ENCODE data around the gene EIF4E1B. TPM values are rescaled to one million over a fixed set of nuclear protein-coding genes. Genes with fewer than 3 reads are reported as not detected.

Gene EIF4E1B
- total and polyA plus RNA-seq, 2 experiments from 2014 or later, result 0.17 TPM; not detected in 1

DNA sequence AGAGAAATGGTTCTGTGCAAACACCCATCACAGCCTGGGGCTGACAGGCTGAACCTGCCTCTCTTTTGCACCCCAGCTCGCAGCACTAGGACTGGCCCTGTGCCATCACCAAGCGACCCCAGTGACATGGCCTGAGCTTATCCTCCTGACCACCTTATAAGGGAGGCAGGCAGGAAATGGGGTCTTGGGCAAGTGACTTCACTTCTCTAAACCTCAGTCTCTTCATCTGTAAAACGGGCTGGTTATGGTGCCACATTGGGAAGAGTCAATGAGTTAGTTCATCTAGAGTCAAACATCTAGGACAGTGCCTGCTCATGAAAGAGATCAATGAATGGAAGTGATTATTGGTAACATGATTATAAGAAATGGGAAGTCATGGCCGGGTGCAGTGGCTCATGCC, 6.3 kb upstream of the EIF4E1B start:
- no peaks in the 10 kb centered on the region for H3K79me2 ChIP-seq (replicated peaks; ENCODE audit: insufficient read depth)
- H3F3A ChIP-seq (replicated peaks; ENCODE audit: low read depth), result 0 out of 2 replicates have a peak, but pooled peaks cover 2% of the 10 kb centered on the region
- H2AFZ ChIP-seq, result no peak overlapping the region
- no peaks in the 10 kb centered on the region for H3K36me3 Mint-ChIP-seq (ENCODE audit: low read depth)
- H3K27ac Mint-ChIP-seq, result no peak overlapping the region
- H3K4me3 ChIP-seq, result no peak overlapping the region
- peaks cover 32% of the 10 kb centered on the region for H3K27me3 ChIP-seq (ENCODE audit: insufficient read depth)
- H3K36me3 ChIP-seq (ENCODE audit: insufficient read depth), result no peaks in the 10 kb centered on the region
- TF ChIP-seq ZNF114 (CRISPR knock-in tag; IDR thresholded peaks at IDR 0.05), result no peak
- TF ChIP-seq, protein P1, sequence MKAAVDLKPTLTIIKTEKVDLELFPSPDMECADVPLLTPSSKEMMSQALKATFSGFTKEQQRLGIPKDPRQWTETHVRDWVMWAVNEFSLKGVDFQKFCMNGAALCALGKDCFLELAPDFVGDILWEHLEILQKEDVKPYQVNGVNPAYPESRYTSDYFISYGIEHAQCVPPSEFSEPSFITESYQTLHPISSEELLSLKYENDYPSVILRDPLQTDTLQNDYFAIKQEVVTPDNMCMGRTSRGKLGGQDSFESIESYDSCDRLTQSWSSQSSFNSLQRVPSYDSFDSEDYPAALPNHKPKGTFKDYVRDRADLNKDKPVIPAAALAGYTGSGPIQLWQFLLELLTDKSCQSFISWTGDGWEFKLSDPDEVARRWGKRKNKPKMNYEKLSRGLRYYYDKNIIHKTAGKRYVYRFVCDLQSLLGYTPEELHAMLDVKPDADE (IDR thresholded peaks at IDR 0.05), result no peak
- TF ChIP-seq EZH2 (IDR thresholded peaks at IDR 0.05; ENCODE audit: low read depth, unreplicated experiment), result no peak
- TF ChIP-seq, protein P2, sequence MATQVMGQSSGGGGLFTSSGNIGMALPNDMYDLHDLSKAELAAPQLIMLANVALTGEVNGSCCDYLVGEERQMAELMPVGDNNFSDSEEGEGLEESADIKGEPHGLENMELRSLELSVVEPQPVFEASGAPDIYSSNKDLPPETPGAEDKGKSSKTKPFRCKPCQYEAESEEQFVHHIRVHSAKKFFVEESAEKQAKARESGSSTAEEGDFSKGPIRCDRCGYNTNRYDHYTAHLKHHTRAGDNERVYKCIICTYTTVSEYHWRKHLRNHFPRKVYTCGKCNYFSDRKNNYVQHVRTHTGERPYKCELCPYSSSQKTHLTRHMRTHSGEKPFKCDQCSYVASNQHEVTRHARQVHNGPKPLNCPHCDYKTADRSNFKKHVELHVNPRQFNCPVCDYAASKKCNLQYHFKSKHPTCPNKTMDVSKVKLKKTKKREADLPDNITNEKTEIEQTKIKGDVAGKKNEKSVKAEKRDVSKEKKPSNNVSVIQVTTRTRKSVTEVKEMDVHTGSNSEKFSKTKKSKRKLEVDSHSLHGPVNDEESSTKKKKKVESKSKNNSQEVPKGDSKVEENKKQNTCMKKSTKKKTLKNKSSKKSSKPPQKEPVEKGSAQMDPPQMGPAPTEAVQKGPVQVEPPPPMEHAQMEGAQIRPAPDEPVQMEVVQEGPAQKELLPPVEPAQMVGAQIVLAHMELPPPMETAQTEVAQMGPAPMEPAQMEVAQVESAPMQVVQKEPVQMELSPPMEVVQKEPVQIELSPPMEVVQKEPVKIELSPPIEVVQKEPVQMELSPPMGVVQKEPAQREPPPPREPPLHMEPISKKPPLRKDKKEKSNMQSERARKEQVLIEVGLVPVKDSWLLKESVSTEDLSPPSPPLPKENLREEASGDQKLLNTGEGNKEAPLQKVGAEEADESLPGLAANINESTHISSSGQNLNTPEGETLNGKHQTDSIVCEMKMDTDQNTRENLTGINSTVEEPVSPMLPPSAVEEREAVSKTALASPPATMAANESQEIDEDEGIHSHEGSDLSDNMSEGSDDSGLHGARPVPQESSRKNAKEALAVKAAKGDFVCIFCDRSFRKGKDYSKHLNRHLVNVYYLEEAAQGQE (IDR thresholded peaks at IDR 0.05; ENCODE audit: unreplicated experiment), result no peak
- no peak for TF ChIP-seq JUNB (IDR thresholded peaks at IDR 0.05; ENCODE audit: unreplicated experiment)
- TF ChIP-seq CREB1 (CRISPR knock-in tag; IDR thresholded peaks at IDR 0.05; ENCODE audit: low read depth), result no peak
- TF ChIP-seq ZNF331 (CRISPR knock-in tag; IDR thresholded peaks at IDR 0.05; ENCODE audit: low read depth), result no peak
- no peak for TF ChIP-seq NANOG (IDR thresholded peaks at IDR 0.05; ENCODE audit: borderline replicate concordance)
- TF ChIP-seq, protein P3, sequence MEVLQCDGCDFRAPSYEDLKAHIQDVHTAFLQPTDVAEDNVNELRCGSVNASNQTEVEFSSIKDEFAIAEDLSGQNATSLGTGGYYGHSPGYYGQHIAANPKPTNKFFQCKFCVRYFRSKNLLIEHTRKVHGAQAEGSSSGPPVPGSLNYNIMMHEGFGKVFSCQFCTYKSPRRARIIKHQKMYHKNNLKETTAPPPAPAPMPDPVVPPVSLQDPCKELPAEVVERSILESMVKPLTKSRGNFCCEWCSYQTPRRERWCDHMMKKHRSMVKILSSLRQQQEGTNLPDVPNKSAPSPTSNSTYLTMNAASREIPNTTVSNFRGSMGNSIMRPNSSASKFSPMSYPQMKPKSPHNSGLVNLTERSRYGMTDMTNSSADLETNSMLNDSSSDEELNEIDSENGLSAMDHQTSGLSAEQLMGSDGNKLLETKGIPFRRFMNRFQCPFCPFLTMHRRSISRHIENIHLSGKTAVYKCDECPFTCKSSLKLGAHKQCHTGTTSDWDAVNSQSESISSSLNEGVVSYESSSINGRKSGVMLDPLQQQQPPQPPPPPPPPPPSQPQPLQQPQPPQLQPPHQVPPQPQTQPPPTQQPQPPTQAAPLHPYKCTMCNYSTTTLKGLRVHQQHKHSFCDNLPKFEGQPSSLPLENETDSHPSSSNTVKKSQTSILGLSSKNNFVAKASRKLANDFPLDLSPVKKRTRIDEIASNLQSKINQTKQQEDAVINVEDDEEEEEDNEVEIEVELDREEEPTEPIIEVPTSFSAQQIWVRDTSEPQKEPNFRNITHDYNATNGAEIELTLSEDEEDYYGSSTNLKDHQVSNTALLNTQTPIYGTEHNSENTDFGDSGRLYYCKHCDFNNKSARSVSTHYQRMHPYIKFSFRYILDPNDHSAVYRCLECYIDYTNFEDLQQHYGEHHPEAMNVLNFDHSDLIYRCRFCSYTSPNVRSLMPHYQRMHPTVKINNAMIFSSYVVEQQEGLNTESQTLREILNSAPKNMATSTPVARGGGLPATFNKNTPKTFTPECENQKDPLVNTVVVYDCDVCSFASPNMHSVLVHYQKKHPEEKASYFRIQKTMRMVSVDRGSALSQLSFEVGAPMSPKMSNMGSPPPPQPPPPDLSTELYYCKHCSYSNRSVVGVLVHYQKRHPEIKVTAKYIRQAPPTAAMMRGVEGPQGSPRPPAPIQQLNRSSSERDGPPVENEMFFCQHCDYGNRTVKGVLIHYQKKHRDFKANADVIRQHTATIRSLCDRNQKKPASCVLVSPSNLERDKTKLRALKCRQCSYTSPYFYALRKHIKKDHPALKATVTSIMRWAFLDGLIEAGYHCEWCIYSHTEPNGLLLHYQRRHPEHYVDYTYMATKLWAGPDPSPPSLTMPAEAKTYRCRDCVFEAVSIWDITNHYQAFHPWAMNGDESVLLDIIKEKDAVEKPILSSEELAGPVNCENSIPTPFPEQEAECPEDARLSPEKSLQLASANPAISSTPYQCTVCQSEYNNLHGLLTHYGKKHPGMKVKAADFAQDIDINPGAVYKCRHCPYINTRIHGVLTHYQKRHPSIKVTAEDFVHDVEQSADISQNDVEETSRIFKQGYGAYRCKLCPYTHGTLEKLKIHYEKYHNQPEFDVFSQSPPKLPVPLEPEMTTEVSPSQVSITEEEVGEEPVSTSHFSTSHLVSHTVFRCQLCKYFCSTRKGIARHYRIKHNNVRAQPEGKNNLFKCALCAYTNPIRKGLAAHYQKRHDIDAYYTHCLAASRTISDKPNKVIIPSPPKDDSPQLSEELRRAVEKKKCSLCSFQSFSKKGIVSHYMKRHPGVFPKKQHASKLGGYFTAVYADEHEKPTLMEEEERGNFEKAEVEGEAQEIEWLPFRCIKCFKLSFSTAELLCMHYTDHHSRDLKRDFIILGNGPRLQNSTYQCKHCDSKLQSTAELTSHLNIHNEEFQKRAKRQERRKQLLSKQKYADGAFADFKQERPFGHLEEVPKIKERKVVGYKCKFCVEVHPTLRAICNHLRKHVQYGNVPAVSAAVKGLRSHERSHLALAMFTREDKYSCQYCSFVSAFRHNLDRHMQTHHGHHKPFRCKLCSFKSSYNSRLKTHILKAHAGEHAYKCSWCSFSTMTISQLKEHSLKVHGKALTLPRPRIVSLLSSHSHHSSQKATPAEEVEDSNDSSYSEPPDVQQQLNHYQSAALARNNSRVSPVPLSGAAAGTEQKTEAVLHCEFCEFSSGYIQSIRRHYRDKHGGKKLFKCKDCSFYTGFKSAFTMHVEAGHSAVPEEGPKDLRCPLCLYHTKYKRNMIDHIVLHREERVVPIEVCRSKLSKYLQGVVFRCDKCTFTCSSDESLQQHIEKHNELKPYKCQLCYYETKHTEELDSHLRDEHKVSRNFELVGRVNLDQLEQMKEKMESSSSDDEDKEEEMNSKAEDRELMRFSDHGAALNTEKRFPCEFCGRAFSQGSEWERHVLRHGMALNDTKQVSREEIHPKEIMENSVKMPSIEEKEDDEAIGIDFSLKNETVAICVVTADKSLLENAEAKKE (CRISPR knock-in tag; IDR thresholded peaks at IDR 0.05), result no peak
- no peak for TF ChIP-seq EZH2phosphoT487 (IDR thresholded peaks at IDR 0.05; ENCODE audit: unreplicated experiment)
- TF ChIP-seq STAT1 (IDR thresholded peaks at IDR 0.05; ENCODE audit: unreplicated experiment), result no peak
- H3K27me3 Mint-ChIP-seq (ENCODE audit: insufficient read depth, low read depth, poor library complexity), result peaks cover 40% of the 10 kb centered on the region
- H3K4me1 Mint-ChIP-seq, result peaks cover 29% of the 10 kb centered on the region
- DNase-seq (ENCODE audit: low spot score) (no peak), ATAC-seq (no peak)
- H3K9me2 ChIP-seq (ENCODE audit: insufficient read depth), result no peaks in the 10 kb centered on the region
- no peak overlapping the region for H3K4me2 ChIP-seq
- no peak overlapping the region for H3K27ac ChIP-seq (ENCODE audit: low read depth)
- H3K4me3 Mint-ChIP-seq, result no peak overlapping the region
- peaks cover 7% of the 10 kb centered on the region; the same call in 1 of the 2 replicates for H3K4me1 ChIP-seq (ENCODE audit: insufficient read depth)
- H4K20me1 ChIP-seq (replicated peaks; ENCODE audit: insufficient read depth), result peaks cover 6% of the 10 kb centered on the region; the same call in 1 of the 2 replicates
- H3K9me3 Mint-ChIP-seq, result no peaks in the 10 kb centered on the region; the same call in 2 of the 3 replicates
